Measurements from ENCODE around the gene ARL2BP. TPM values are rescaled to one million over a fixed set of nuclear protein-coding genes. Genes with fewer than 3 reads are reported as not detected.
"Not testable (repeated sequence)": the region's sequence is repeated elsewhere in the genome, so short reads cannot be mapped to it uniquely, and the experiment has no call there.

Gene ARL2BP
- total RNA-seq, 1 experiment from 2014 or later = 155 TPM

- in situ Hi-C loops (cut with HindIII; ENCODE audit: low pct_unique_long_range_greater_than_20kb, low sequenced_read_pairs); DNase-seq (ENCODE audit: low read depth): not testable (repeated sequence)
Observed at GRCh38 chr16:57275946-57276345, 30.9 kb downstream of the ARL2BP start.

GRCh38 chr16:57276596-57276995 lies 31.5 kb downstream of the ARL2BP start:
- in situ Hi-C loops (cut with HindIII; ENCODE audit: low pct_unique_long_range_greater_than_20kb, low sequenced_read_pairs) = no loop called here
- DNase-seq (ENCODE audit: low read depth) = no peak

- in situ Hi-C loops (cut with HindIII; ENCODE audit: low pct_unique_long_range_greater_than_20kb, low sequenced_read_pairs) = no loop called here
- DNase-seq (ENCODE audit: low read depth) = peak; percentile 93
Observed at GRCh38 chr16:57277586-57277985, 32.5 kb downstream of the ARL2BP start.

GRCh38 chr16:57278494-57278893 lies 33.4 kb downstream of the ARL2BP start:
- in situ Hi-C loops (cut with HindIII; ENCODE audit: low pct_unique_long_range_greater_than_20kb, low sequenced_read_pairs) = no loop called here

GRCh38 chr16:57279780-57280638 lies 35.0 kb downstream of the ARL2BP start:
- in situ Hi-C loops (cut with HindIII; ENCODE audit: low pct_unique_long_range_greater_than_20kb, low sequenced_read_pairs) = no loop called here
- DNase-seq (ENCODE audit: low read depth) = no peak

More at GRCh38 chr16:57278494-57278893, 33.4 kb downstream of the ARL2BP start:
- no peak for DNase-seq (ENCODE audit: low read depth)

- no peak for DNase-seq (ENCODE audit: low read depth)
- in situ Hi-C loops (cut with HindIII; ENCODE audit: low pct_unique_long_range_greater_than_20kb, low sequenced_read_pairs) = no loop called here
Observed at GRCh38 chr16:57281791-57282190, 36.7 kb downstream of the ARL2BP start.

GRCh38 chr16:57282510-57283213 lies 37.6 kb downstream of the ARL2BP start:
- DNase-seq (ENCODE audit: low read depth) = no peak
- in situ Hi-C loops (cut with HindIII; ENCODE audit: low pct_unique_long_range_greater_than_20kb, low sequenced_read_pairs) = no loop called here

GRCh38 chr16:57283214-57283958 lies 38.3 kb downstream of the ARL2BP start:
- in situ Hi-C loops (cut with HindIII; ENCODE audit: low pct_unique_long_range_greater_than_20kb, low sequenced_read_pairs) = no loop called here
- DNase-seq (ENCODE audit: low read depth) = no peak

GRCh38 chr16:57283959-57284208 lies 38.8 kb downstream of the ARL2BP start:
- no peak for DNase-seq (ENCODE audit: low read depth)
- in situ Hi-C loops (cut with HindIII; ENCODE audit: low pct_unique_long_range_greater_than_20kb, low sequenced_read_pairs) = no loop called here

GRCh38 chr16:57284209-57284951 lies 39.3 kb downstream of the ARL2BP start, which contains the start of gene PLLP:
TSS of gene PLLP (minus strand) at chr16:57284672. CDS start at chr16:57284540, 132 bp downstream.
- DNase-seq (ENCODE audit: low read depth) = peak; percentile 67

GRCh38 chr16:57284952-57285363 lies 39.9 kb downstream of the ARL2BP start:
- no peak for DNase-seq (ENCODE audit: low read depth)
- in situ Hi-C loops (cut with HindIII; ENCODE audit: low pct_unique_long_range_greater_than_20kb, low sequenced_read_pairs) = no loop called here

More at GRCh38 chr16:57284209-57284951, 39.3 kb downstream of the ARL2BP start, which contains the start of gene PLLP:
- in situ Hi-C loops (cut with HindIII; ENCODE audit: low pct_unique_long_range_greater_than_20kb, low sequenced_read_pairs) = no loop called here

GRCh38 chr16:57285379-57285778 lies 40.3 kb downstream of the ARL2BP start:
- DNase-seq (ENCODE audit: low read depth) = no peak
- in situ Hi-C loops (cut with HindIII; ENCODE audit: low pct_unique_long_range_greater_than_20kb, low sequenced_read_pairs) = no loop called here

- in situ Hi-C loops (cut with HindIII; ENCODE audit: low pct_unique_long_range_greater_than_20kb, low sequenced_read_pairs) = no loop called here
- no peak for DNase-seq (ENCODE audit: low read depth)
Observed at GRCh38 chr16:57289391-57290257, 44.6 kb downstream of the ARL2BP start.

- DNase-seq (ENCODE audit: low read depth) = no peak
- in situ Hi-C loops (cut with HindIII; ENCODE audit: low pct_unique_long_range_greater_than_20kb, low sequenced_read_pairs) = no loop called here
Observed at GRCh38 chr16:57297856-57298255, 52.8 kb downstream of the ARL2BP start.

- in situ Hi-C loops (cut with HindIII; ENCODE audit: low pct_unique_long_range_greater_than_20kb, low sequenced_read_pairs) = no loop called here
- DNase-seq (ENCODE audit: low read depth) = peak; percentile 87
Observed at GRCh38 chr16:57299009-57299718, 54.1 kb downstream of the ARL2BP start.

- peak; percentile 94 for DNase-seq (ENCODE audit: low read depth)
- in situ Hi-C loops (cut with HindIII; ENCODE audit: low pct_unique_long_range_greater_than_20kb, low sequenced_read_pairs) = no loop called here
Observed at GRCh38 chr16:57299719-57300386, 54.8 kb downstream of the ARL2BP start.
